ENCODE results near the gene CHST15.

The CHST15 gene

GRCh38 chr10:123995082-123995460 is 98.3 kb downstream of the CHST15 start:
- DNase-seq: no peak

GRCh38 chr10:123994417-123995081 is 98.8 kb downstream of the CHST15 start:
- DNase-seq: peak; percentile 78

- DNase-seq: no peak
These were observed 99.6 kb downstream of the CHST15 start for GRCh38 chr10:123993534-123994416.

GRCh38 chr10:123991611-123992570 is 101.5 kb downstream of the CHST15 start:
- no peak for DNase-seq

GRCh38 chr10:123990889-123991288 is 102.5 kb downstream of the CHST15 start:
- DNase-seq: no peak

- no peak for DNase-seq
These were observed 104.7 kb downstream of the CHST15 start for GRCh38 chr10:123988694-123989093.

GRCh38 chr10:123986736-123987135 is 106.7 kb downstream of the CHST15 start:
- DNase-seq: no peak

- no peak for DNase-seq
These were observed 119.0 kb downstream of the CHST15 start for GRCh38 chr10:123974406-123974805.

- no peak for DNase-seq
These were observed 120.7 kb downstream of the CHST15 start for GRCh38 chr10:123972481-123973401.

- no peak for DNase-seq
These were observed 122.5 kb downstream of the CHST15 start for GRCh38 chr10:123970927-123971286.

GRCh38 chr10:123970207-123970926 is 123.0 kb downstream of the CHST15 start:
- DNase-seq: no peak

GRCh38 chr10:123967626-123968243 is 125.7 kb downstream of the CHST15 start:
- DNase-seq: peak; percentile 50

- no peak for DNase-seq
These were observed 126.5 kb downstream of the CHST15 start for GRCh38 chr10:123966896-123967231.

- DNase-seq: no peak
These were observed 127.2 kb downstream of the CHST15 start for GRCh38 chr10:123965973-123966895.

GRCh38 chr10:123964953-123965352 is 128.4 kb downstream of the CHST15 start:
- no peak for DNase-seq

GRCh38 chr10:123962756-123963530 is 130.5 kb downstream of the CHST15 start:
- DNase-seq: no peak

- DNase-seq: no peak
These were observed 135.2 kb downstream of the CHST15 start for GRCh38 chr10:123958241-123958640.
